ENCODE measurements around the gene MTIF2.
"Not testable (repeated sequence)": the region's sequence is repeated elsewhere in the genome, so short reads cannot be mapped to it uniquely, and the experiment has no call there.

The MTIF2 gene

DNA sequence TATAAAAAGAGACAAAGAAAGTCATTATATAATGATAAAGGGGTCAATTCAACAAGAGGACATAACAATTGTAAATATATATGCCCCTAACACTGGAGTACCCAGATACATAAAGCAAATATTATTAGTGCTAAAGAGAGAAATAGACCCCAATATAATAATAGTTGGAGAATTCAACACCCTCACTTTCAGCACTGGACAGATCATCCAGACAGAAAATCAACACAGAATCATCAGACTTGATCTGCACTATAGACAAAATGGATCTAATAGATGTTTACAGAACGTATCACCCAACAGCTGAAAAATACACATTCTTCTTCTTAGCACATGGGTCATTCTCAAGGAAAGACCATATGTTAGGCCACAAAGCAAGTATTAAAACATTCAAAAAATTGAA is 68.6 kb downstream of the MTIF2 start:
- no peak for DNase-seq (ENCODE audit: low spot score)

GRCh38 chr2:55196526-55196925 is 72.5 kb downstream of the MTIF2 start:
- no peak for DNase-seq (ENCODE audit: low spot score)

DNA sequence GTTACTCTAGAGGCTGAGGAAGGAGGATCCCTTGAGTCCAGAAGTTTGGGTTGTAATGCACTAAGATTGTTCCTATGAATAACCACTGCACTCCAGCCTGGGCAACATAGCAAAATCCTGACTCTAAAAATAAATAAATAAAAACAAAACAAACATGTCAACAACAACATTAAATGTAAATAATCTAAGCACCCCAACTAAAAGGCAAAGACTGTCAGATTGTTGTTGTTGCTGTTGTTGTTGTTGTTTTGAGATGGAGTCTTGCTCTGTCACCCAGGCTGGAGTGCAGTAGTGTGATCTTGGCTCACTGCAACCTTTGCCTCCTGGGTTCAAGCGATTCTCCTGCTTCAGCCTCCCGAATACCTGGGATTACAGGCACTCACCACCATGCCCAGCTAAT is 77.1 kb downstream of the MTIF2 start:
- DNase-seq (ENCODE audit: low spot score): not testable (repeated sequence)

- DNase-seq (ENCODE audit: low spot score): not testable (repeated sequence)
Observed at GRCh38 chr2:55186837-55187236, 82.2 kb downstream of the MTIF2 start.

All from LoVo (cell line).